HPDE6-E6E7 (cell line): ENCODE data around the gene FAM124A.
A peak's percentile ranks its signal among the peaks of the same experiment; 100 is the strongest.
"Not testable (repeated sequence)": the region's sequence is repeated elsewhere in the genome, so short reads cannot be mapped to it uniquely, and the experiment has no call there.

ENCODE experiments used
- DNase-seq: peaks from one replicate; pipeline ENCODE4 v3.0.0; 2011; ENCODE audit warnings: missing footprints; ENCODE audit errors: extremely low spot score

The FAM124A gene

GRCh38 chr13:51269039-51269438 is 46.8 kb downstream of the FAM124A start:
- DNase-seq = no peak

- DNase-seq = no peak
Measured at GRCh38 chr13:51270623-51271415, 48.6 kb downstream of the FAM124A start.

GRCh38 chr13:51271528-51272085 is 49.4 kb downstream of the FAM124A start:
- DNase-seq = no peak

GRCh38 chr13:51275101-51275500 is 52.9 kb downstream of the FAM124A start:
- DNase-seq = no peak

DNA sequence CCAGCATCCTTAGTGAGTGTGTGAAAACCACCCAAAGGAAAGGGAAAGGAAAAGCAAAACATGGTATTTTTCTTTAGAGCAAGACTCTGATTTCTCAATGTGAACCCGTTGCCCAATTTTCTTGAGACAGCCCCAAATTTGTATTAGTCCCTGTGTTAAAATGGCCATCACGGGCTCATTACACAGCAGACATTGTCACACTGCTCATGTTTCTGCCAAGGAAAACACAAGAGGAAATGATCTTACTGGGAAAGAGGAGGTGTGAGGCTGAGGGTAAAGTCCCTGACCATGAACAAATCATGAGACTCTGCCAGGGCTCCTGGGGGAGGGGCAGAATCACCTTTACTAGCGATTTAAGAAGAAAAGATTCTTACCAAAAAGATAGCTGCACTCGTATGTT is 54.4 kb downstream of the FAM124A start:
- DNase-seq = no peak

- no peak for DNase-seq
Measured at GRCh38 chr13:51277928-51278327, 55.7 kb downstream of the FAM124A start.

GRCh38 chr13:51278426-51279130 is 56.4 kb downstream of the FAM124A start:
- DNase-seq = no peak

DNA sequence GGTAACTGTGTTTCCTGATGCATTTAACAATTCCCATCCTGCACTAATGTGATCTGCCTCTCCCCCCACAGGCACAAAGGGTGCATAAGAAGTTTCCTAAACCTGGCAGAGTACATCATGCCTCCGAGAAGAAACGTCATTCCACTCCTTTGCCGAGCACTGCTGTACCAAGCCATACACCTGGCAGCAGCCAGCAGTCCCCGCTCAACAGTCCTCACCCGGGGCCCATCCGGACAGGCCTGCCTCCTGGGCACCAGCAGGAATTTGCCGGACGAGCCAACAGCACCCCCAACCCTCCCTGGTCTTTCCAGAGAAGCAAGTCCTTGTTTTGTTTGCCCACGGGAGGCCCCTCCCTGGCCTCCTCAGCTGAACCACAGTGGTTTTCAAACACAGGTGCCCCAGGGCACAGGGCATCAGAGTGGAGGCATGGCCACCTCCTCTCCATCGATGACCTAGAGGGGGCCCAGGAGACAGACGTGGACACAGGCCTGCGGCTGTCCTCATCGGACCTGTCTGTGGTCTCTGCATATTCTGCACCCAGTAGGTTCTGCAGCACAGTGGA is 58.3 kb downstream of the FAM124A start:
- no peak for DNase-seq

GRCh38 chr13:51282322-51282721 is 60.1 kb downstream of the FAM124A start:
- no peak for DNase-seq

DNA sequence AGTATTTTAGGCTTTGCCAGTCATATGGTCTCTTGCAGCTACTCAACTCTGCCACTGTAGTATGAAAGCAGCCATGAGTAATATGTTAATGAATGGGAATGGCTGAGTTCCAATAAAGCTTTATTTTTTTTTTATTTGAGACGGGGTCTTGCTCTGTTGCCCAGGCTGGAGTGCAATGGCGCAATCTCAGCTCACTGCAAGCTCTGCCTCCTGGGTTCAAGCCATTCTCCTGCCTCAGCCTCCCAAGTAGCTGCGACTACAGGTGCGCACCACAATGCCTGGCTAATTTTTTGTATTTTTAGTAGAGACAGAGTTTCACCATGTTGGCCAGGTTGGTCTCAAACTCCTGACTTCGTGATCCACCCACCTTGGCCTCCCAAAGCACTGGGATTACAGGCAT is 60.7 kb downstream of the FAM124A start:
- not testable (repeated sequence) for DNase-seq

DNA sequence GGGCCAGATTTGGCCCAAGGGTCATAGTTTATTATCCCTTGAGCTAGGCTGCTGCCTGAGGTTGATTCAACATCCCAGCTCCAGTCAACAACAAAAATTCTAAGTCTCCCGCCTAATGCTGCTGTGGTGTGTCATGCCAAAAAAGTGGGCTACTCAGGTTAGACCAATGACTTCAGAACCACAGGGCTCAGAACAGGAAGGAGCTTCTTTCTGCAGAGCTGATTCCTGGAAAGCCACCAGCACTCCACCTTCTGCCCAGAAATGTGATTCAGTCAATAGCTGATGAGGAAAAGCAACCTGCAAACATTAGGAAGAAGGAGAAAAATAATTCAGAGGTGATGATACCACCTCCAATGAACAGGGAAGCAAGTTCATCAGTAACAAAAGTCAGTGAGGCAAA is 61.2 kb downstream of the FAM124A start:
- no peak for DNase-seq

- no peak for DNase-seq
Measured at GRCh38 chr13:51284339-51284738, 62.1 kb downstream of the FAM124A start.

DNA sequence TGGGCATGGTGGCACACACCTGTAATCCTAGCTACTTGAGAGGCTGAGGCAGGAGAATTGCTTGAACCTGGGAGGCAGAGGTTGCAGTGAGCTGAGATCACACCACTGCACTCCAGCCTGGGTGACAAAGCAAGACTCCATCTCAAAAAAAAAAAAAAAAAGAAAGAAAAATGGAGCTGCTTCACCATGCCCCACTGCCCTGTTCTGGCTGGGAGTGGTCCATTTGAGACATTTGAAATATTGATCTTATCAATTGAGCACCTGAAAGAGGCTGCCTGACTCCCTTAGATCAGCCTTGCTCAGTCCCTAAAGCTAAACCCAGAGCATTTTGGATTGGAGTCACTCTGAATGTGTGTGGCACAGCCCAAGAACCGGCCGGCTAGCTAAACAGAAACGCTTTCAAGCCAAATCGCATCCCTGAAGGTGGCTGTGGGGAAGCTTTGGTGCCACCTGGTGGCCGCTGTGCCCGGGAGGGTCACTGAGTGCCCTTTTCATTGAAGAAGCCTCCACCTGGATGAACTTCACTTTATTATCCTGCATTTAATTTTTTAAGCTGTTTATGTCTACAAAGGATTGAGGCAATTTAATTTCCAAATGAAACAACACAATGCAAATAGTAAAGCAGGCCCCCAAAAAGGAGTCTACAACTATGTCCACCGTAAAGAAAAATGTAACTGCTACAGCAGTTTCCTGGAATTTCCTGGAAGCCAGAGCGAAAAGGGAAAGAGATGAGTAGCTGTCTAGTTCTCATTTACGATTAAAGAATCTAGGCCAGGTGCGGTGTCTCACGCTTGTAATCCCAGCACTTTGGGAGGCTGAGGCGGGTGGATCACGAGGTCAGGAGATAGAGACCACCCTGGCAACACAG is 64.2 kb downstream of the FAM124A start:
- DNase-seq = peak; percentile 16

DNA sequence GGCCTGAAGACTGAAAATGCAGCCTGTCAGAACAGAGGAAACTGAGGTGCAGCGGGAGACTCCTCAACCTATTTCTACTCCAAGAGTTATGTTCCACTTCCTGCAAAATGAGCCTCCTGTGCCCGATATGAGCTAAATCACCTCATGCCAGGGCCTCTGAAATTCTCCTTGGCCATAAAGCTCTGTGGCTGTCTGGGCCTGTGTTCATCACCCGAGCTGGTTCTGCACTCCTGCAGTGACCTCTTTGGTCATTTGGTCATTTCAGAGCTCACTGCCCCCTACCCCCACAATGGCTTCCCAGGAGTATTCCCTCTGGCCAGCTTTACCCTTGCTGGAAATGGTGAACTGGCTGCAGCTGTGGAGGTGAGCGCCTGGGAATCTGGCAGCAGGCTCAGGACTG is 65.6 kb downstream of the FAM124A start:
- no peak for DNase-seq

DNA sequence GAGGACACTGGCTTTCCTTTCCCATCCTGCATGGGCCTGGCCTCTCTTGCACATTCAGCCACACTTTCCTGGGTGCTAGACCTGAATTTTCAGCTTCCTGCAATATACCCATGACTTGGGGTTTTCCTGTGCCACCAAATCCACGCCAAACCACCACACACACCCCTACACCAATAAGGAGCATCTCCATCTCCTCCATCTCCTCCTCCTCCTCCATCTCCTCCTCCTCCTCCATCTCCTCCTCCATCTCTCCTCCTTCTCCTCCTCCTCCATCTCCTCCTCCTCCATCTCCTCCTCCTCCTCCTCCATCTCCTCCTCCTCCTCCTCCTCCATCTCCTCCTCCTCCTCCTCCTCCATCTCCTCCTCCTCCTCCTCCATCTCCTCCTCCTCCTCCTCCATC is 66.1 kb downstream of the FAM124A start:
- DNase-seq = not testable (repeated sequence)

DNA sequence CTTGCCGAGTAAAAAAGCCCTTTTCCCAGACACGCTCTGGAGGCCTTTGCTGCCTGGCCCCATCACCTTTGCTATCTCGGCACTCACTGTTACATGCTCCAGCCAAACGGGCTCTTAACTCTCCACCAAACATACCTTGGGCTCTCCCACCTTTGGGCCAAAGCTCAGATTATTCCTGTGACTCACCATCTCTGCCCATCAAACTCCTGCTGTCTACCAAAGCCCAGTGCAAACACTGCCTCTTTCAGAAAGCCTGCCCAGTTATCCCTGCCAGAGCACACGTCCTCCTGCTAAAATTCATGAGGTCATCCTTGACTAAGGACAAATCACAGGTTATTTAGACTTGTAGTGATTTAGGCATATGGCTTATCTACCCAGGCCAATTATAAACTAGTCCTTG is 69.1 kb downstream of the FAM124A start:
- no peak for DNase-seq

- no peak for DNase-seq
Measured at GRCh38 chr13:51292000-51292565, 69.9 kb downstream of the FAM124A start.

DNA sequence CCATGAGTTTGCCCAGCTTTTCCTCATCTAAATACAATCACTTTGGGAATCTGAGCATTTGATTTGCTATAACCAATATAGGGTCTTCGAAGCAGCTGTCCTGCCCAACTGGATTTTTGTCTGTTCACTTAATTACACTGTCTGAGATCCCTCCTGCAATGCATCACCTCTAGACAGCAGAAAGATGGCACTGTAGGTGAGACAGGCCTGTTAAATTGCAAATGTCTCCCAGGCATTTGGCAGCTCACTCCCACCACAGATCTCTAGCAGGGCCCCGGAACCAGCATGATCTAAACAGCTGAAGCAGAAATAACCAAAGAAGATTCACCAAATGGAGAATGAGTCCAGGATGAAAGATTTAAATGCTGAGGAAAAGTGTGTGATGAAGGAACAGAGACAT is 75.4 kb downstream of the FAM124A start:
- no peak for DNase-seq

DNA sequence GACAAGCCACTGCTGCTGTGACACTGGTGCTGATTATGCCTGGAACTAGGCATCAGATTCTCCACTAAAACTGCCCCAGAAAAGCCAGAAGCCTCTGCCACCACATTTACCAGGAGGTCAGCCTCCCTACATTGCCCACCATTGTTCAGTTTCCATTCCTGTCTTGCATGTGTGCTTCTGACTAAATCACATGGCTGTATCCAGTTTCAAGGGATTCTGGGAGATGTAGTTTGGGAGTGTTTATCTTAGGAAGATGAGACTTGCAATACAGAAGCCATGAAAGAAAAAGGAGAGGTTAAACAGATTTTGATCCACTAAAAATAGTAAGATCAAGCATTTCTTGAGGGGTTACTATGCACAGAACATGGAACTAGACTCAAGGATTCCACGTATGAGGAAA is 76.6 kb downstream of the FAM124A start:
- DNase-seq = no peak

GRCh38 chr13:51303063-51303552 is 80.9 kb downstream of the FAM124A start:
- no peak for DNase-seq

DNA sequence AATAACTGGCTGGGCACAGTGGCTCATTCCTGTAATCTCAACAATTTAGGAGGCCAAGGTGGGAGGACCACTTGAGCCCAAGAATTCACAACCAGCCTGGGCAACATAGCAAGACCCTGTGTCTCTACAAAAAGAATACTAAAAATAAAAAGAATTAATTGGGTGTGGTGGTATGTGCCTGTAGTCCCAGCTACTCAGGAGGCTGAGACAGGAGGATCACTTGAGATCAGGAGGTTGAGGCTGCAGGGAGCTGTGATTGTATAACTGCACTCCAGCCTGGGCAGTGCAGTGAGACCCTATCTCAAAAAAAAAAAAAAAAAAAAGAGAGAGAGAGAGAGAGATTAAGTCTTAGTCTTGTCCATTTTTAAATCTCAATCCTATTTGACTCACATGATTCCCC is 81.7 kb downstream of the FAM124A start:
- DNase-seq = no peak
